Activated CD4-positive, alpha-beta T cell treated with anti-CD3 and anti-CD28 coated beads for 4 hours (primary cell): ENCODE measurements around the gene TRMT11.
"Not testable (repeated sequence)": the region's sequence is repeated elsewhere in the genome, so short reads cannot be mapped to it uniquely, and the experiment has no call there.

Source experiments
- DNase-seq, 2 donors: peaks; one replicate each; pipeline ENCODE4 v3.0.0-alpha.2; 2020

The TRMT11 gene

GRCh38 chr6:125956506-125957390 lies 29.6 kb upstream of the TRMT11 start, which contains the start of gene HINT3:
TSS of gene HINT3 (plus strand) at chr6:125956770. CDS start at chr6:125956978, 208 bp downstream.
- DNase-seq, result peak; percentile 97 to 99

- no peak for DNase-seq
Measured at GRCh38 chr6:125957391-125957693, 29.0 kb upstream of the TRMT11 start.

- DNase-seq, result no peak
Measured at GRCh38 chr6:125957845-125958244, 28.5 kb upstream of the TRMT11 start.

- DNase-seq, result no peak
Measured at GRCh38 chr6:125959041-125959440, 27.3 kb upstream of the TRMT11 start.

GRCh38 chr6:125961117-125961516 lies 25.2 kb upstream of the TRMT11 start:
- no peak for DNase-seq

- DNase-seq, result no peak
Measured at GRCh38 chr6:125962900-125963497, 23.3 kb upstream of the TRMT11 start.

- DNase-seq, result no peak
Measured at GRCh38 chr6:125963817-125964216, 22.5 kb upstream of the TRMT11 start.

GRCh38 chr6:125966569-125966968 lies 19.8 kb upstream of the TRMT11 start:
- no peak for DNase-seq

- DNase-seq, result no peak
Measured at GRCh38 chr6:125968493-125968892, 17.8 kb upstream of the TRMT11 start.

- DNase-seq, result no peak
Measured at GRCh38 chr6:125970760-125971159, 15.6 kb upstream of the TRMT11 start.

- not testable (repeated sequence) for DNase-seq
Measured at GRCh38 chr6:125972478-125972877, 13.9 kb upstream of the TRMT11 start.

- no peak for DNase-seq
Measured at GRCh38 chr6:125974214-125974866, 12.0 kb upstream of the TRMT11 start.

GRCh38 chr6:125979101-125979500 lies 7.2 kb upstream of the TRMT11 start:
- no peak for DNase-seq

GRCh38 chr6:125981571-125982185 lies 4.7 kb upstream of the TRMT11 start:
- DNase-seq, result no peak

GRCh38 chr6:125983246-125983945 lies 2.9 kb upstream of the TRMT11 start:
- DNase-seq, result no peak

GRCh38 chr6:125984311-125984710 lies 2.0 kb upstream of the TRMT11 start:
- no peak for DNase-seq

- no peak for DNase-seq
Measured at GRCh38 chr6:125985522-125985921, 818 bp upstream of the TRMT11 start.

- no peak for DNase-seq
Measured at GRCh38 chr6:125985979-125986300, 400 bp upstream of the TRMT11 start.

- DNase-seq, result no peak
Measured at GRCh38 chr6:125987026-125987617, 782 bp downstream of the TRMT11 start.

- no peak for DNase-seq
Measured at GRCh38 chr6:125988280-125988679, 1.9 kb downstream of the TRMT11 start.

- DNase-seq, result no peak
Measured at GRCh38 chr6:125989631-125990030, 3.3 kb downstream of the TRMT11 start.

- no peak for DNase-seq
Measured at GRCh38 chr6:125991653-125992052, 5.3 kb downstream of the TRMT11 start.
